GM10266 (cell line): Measurements from ENCODE around the gene AGAP1.

Source experiments
- DNase-seq: peaks from one replicate; pipeline ENCODE4 v3.0.0; 2012; ENCODE audit errors: extremely low spot score
- CTCF ChIP-seq: IDR thresholded peaks from 2 replicates; pipeline ENCODE4 v1.5.1; 2012; ENCODE audit warnings: mild to moderate bottlenecking, low read depth; ENCODE audit not compliant: control insufficient read depth, insufficient read depth; ENCODE audit errors: missing control alignments

AGAP1 gene

GRCh38 chr2:235956281-235956970 lies 462.6 kb downstream of the AGAP1 start:
- no peak for TF ChIP-seq CTCF
- DNase-seq: no peak

GRCh38 chr2:235957251-235957650 lies 463.4 kb downstream of the AGAP1 start:
- no peak for TF ChIP-seq CTCF
- DNase-seq: no peak

- no peak for DNase-seq
- no peak for TF ChIP-seq CTCF
These were observed 464.5 kb downstream of the AGAP1 start for GRCh38 chr2:235958221-235958930.

- DNase-seq: no peak
- TF ChIP-seq CTCF: no peak
These were observed 465.1 kb downstream of the AGAP1 start for GRCh38 chr2:235958931-235959410.

- no peak for TF ChIP-seq CTCF
These were observed 466.3 kb downstream of the AGAP1 start for GRCh38 chr2:235960011-235960715.

GRCh38 chr2:235960716-235961640 lies 467.1 kb downstream of the AGAP1 start:
- DNase-seq: no peak
- no peak for TF ChIP-seq CTCF

More at GRCh38 chr2:235960011-235960715, 466.3 kb downstream of the AGAP1 start:
- DNase-seq: no peak
